ENCODE measurements around the gene COL16A1. TPM values are rescaled to one million over a fixed set of nuclear protein-coding genes. Genes with fewer than 3 reads are reported as not detected.

COL16A1 gene
- total RNA-seq, 2 experiments from 2014 or later = not detected

DNA sequence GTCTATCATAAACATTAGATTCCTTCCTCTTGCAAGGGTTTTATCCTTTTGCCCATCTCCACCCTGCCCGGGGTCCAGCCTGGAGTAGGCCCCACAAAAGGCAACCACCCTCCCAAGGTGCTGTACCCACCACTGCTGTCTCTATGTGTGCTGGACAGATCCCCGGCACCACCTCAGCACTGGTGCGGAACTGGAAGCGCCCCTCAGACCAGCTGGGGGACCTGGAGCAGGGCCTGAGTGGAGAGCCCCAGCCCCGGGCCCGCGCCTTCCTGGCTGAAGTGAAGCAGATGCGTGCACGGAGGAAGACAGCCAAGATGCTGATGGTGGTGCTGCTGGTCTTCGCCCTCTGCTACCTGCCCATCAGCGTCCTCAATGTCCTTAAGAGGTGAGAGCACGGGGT, 80.5 kb downstream of the COL16A1 start:
- H3K27ac Mint-ChIP-seq = no peak overlapping the region
- no peaks in the 10 kb centered on the region for H3K36me3 Mint-ChIP-seq
- no peak overlapping the region for H3K4me3 Mint-ChIP-seq
- DNase-seq = no peak
- peaks cover 18% of the 10 kb centered on the region for H3K4me1 Mint-ChIP-seq
- ATAC-seq = no peak
- no peaks in the 10 kb centered on the region for H3K9me3 Mint-ChIP-seq (ENCODE audit: low read depth)
- CTCF ChIA-PET = no interaction called here
- H3K27me3 Mint-ChIP-seq = peaks cover 6% of the 10 kb centered on the region

DNA sequence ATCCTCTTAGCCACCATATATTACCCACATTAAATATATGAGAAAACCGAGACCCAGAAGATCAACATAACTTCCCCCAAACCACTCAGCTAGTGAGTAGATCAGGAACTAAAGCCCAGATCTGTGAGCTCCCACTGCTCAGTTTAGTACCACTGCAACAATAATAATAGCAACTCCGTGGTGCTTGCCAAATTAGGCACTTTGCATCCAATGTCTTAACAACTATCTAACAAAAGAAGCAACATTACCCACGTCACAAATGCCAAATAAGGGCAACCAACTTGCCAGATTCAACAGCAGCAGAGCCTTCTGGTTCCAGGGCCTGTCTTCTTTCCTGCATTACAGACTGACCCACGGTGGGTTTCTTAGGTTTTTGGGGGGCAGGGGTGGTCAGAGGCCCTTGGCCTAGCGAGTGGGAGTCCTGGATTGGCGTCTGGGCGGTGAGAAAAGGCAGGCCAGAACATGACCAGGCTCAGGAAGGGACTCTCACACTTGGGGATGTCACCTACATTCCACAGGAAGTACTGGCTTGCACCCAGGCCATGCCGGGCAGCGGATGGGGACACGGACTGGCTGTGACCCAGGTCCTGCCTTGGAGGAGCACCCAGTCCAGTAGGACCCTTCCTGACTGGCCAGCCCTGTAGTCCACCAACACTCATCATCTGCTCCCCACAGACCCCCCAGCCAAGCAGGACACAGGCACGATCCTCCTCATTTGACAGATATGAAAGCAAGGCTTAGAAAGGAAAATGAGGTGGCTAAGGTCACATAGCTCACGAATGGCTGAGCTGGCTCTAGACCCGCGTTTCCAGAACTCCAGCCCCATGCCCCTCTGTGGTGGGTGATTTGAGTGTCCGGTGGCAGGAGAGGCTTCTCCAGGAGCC, 81.7 kb downstream of the COL16A1 start:
- CTCF ChIA-PET = interaction anchor here (1.2 kb wide), 1 partner anchor 58 kb away, joined by 4 read pairs; no protein-coding TSS in a partner anchor
- DNase-seq = no peak
- H3K4me3 Mint-ChIP-seq = no peak overlapping the region
- no peaks in the 10 kb centered on the region for H3K9me3 Mint-ChIP-seq (ENCODE audit: low read depth)
- no peak overlapping the region for H3K27ac Mint-ChIP-seq
- H3K4me1 Mint-ChIP-seq = peaks cover 20% of the 10 kb centered on the region
- no peaks in the 10 kb centered on the region for H3K36me3 Mint-ChIP-seq
- no peak for ATAC-seq
- peaks cover 11% of the 10 kb centered on the region for H3K27me3 Mint-ChIP-seq

DNA sequence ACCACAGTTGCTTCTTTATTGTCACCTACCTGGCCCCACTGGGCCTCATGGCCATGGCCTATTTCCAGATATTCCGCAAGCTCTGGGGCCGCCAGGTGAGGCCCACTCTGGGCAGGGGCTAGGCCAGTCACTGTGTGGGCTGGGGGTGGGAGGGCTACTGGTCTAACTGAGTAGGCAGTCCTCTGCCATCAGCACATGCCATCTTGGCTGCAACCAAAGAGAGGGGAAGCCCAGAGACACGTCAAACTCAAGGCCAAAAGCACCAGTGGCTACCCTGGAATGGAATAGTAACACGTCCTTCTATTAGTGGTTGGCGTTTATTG, 82.4 kb downstream of the COL16A1 start:
- Mint-ChIP-seq H3K4me1 (peaks cover 20% of the 10 kb centered on the region), H3K27me3 (peaks cover 17% of the 10 kb centered on the region), H3K9me3 (ENCODE audit: low read depth) (no peaks in the 10 kb centered on the region), H3K36me3 (no peaks in the 10 kb centered on the region), H3K4me3 (no peak overlapping the region), H3K27ac (no peak overlapping the region)
- ATAC-seq (no peak), DNase-seq (no peak)
- CTCF ChIA-PET = interaction anchor here (1.2 kb wide), 1 partner anchor 58 kb away, joined by 4 read pairs; no protein-coding TSS in a partner anchor

DNA sequence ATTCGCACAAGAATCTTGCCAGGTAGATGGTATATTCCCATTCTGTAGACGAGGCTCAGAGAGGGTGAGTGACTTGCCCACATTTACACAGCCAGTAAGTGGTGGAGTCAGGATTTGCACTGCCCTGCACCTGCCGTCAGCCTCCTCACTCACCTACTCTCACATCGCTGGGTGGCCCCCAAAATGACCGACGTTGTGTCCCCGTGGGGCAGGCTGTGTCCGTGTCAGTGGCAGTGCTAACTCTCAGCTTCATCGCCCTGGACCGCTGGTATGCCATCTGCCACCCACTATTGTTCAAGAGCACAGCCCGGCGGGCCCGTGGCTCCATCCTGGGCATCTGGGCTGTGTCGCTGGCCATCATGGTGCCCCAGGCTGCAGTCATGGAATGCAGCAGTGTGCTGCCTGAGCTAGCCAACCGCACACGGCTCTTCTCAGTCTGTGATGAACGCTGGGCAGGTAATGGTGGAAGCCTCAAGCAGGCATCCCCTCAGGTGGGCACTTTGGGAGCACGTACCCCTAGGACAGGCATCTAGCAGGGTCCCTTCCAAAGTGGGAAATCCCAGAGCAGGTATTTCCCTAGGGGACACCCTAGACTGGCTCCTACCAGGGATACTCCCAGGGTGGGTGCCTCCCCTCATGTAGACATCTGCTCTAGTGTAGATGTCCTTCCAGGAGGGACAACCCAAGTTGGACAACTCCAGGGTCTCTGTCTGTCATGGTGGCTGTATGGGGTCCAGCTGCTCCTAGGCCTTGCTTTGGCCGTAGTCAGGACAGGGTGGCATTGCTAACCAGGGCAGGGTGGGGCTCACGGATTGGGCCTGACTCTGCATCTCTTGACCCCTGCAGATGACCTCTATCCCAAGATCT, 83.0 kb downstream of the COL16A1 start:
- no peak overlapping the region for H3K27ac Mint-ChIP-seq
- H3K36me3 Mint-ChIP-seq = no peaks in the 10 kb centered on the region
- no peaks in the 10 kb centered on the region for H3K9me3 Mint-ChIP-seq (ENCODE audit: low read depth)
- CTCF ChIA-PET = interaction anchor here (1.2 kb wide), 1 partner anchor 57 kb away, joined by 4 read pairs; no protein-coding TSS in a partner anchor
- ATAC-seq = no peak
- no peak overlapping the region for H3K4me3 Mint-ChIP-seq
- DNase-seq = no peak
- peaks cover 22% of the 10 kb centered on the region for H3K27me3 Mint-ChIP-seq
- peaks cover 20% of the 10 kb centered on the region for H3K4me1 Mint-ChIP-seq

DNA sequence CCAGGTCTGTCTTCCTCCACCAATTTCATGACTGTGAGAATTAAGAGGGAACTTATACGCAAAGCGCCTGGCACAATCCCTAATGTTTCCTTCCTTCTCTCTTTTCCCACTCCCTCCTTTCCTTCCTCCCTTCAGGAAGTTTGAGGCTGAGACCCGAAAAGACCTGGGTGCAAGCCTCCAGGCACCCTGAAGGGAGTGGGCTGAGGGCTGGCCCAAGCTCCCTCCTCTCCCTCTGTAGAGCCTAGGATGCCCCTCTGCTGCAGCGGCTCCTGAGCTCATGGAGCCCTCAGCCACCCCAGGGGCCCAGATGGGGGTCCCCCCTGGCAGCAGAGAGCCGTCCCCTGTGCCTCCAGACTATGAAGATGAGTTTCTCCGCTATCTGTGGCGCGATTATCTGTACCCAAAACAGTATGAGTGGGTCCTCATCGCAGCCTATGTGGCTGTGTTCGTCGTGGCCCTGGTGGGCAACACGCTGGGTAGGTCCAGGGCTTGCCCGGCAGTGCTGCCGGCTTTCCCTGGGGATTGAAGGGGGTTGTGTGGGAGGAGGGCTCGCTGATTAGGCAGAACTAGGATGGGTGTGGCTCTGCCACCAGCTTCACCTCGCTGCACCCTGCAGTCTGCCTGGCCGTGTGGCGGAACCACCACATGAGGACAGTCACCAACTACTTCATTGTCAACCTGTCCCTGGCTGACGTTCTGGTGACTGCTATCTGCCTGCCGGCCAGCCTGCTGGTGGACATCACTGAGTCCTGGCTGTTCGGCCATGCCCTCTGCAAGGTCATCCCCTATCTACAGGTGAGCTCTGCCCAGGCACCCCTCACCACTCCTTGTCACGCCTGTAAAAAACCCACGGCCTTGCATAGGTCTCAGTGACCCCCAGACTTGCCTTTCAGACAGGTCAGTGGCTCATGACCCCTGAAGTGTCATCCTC, 84.6 kb downstream of the COL16A1 start:
- H3K4me3 Mint-ChIP-seq = no peak overlapping the region
- peaks cover 27% of the 10 kb centered on the region for H3K27me3 Mint-ChIP-seq
- CTCF ChIA-PET = interaction anchor here (1.0 to 2.6 kb wide), 18 partner anchors 8 to 170 kb away, joined by 3 to 19 read pairs (median 6); partner anchors contain the start of gene PEF1
- no peaks in the 10 kb centered on the region for H3K9me3 Mint-ChIP-seq (ENCODE audit: low read depth)
- H3K36me3 Mint-ChIP-seq = no peaks in the 10 kb centered on the region
- ATAC-seq (no peak), DNase-seq (no peak)
- peaks cover 13% of the 10 kb centered on the region for H3K4me1 Mint-ChIP-seq
- H3K27ac Mint-ChIP-seq = peak overlapping the region; percentile 12

DNA sequence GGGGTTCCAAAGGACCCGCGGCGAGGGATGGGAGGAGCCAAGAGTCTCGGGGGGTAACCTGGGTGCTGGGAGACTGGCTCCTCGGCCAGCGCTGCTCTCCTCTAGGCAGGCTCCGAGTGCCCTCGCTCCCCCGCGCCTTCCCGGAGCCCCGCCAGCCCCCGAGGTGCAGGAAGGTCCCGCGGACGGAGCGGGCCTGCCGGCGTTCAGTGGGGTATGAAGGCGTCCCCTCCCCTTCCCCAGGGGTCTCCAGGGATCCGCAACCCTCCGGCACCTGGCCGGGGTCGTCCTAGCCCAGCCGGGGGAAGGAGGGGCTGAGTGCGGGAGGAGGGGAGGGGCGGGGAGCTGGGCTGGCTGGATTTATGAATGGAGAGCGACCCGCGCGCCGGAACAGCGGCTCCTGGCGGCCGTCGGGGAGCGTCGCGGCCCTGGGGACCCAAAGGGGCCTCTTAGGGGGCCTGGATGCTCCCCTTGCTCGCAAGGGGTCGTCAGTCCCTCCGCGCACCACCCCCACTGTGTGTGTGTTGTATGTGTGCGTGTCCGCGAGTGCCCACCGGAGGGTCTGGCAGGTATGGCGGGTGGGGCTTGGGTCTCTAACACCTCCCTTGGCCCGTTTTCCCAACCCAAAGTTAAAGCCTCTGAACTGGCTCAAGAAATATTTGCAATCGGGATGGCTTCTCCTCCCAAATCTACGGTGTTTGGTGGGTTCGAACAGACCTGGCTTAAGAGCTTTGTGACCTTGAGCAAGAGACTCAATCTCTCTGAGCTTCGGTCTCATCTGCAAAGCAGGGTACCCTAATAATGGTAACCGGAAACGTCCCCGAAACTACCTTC, 85.7 kb downstream of the COL16A1 start:
- no peaks in the 10 kb centered on the region for H3K36me3 Mint-ChIP-seq
- peak; percentile 72 for ATAC-seq

DNA sequence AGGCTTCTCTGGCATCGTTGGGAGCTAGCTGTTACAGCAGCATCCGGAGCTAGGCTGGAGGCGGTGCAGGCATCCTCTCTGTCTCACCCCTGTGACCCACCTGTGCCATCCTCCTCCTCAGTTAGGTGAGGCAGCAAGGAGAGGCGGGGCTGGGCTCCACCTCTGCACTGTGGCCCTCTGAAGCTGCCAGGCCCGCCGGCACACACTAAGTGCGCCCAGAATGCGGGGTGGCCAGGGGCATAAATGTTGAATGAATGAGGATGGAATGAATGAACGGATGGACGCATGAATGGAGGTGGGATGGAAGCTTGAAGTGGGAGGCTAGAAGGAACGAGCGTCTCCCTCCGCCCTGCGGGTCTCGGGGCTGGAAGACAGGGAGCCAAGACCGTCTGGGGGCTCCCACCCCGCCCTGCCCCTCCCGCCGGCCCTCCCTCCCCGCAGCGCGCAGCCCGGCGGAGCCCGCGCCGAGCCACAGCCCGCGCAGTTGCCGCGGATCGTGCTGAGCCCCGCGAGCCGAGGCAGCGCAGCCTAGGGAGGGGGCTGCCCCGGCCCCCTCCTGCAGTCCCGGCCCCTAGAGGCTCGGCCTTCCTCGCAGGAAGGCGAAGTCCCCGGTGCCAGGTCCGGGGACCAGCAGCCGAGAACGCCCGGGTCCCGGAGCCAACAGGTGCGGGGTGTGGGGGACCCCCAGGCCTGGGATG, 86.5 kb downstream of the COL16A1 start, which contains the start of gene HCRTR1:
Gene HCRTR1, plus strand, starts transcription at position 472 of the 698 bp plus-strand sequence. CDS start 1,504 bp downstream, outside the sequence.
- Mint-ChIP-seq H3K4me1 (peaks cover 7% of the 10 kb centered on the region), H3K36me3 (no peaks in the 10 kb centered on the region), H3K27ac (no peak within 1 kb of the TSS), H3K9me3 (ENCODE audit: low read depth) (no peaks in the 10 kb centered on the region), H3K27me3 (peaks cover 27% of the 10 kb centered on the region), H3K4me3 (no peak within 1 kb of the TSS)
- CTCF ChIA-PET = interaction anchor here (0.6 to 2.6 kb wide), 25 partner anchors 9 to 172 kb away, joined by 3 to 19 read pairs (median 4); partner anchors contain the start of gene PEF1
- ATAC-seq (no peak), DNase-seq (no peak)

More for the DNA sequence above, 85.7 kb downstream of the COL16A1 start:
- CTCF ChIA-PET = interaction anchor here (0.9 to 2.6 kb wide), 24 partner anchors 9 to 171 kb away, joined by 3 to 19 read pairs (median 4); partner anchors contain the start of gene PEF1
- no peak overlapping the region for H3K27ac Mint-ChIP-seq
- peak; percentile 53 for DNase-seq
- no peak overlapping the region for H3K4me3 Mint-ChIP-seq
- peaks cover 27% of the 10 kb centered on the region for H3K27me3 Mint-ChIP-seq
- H3K4me1 Mint-ChIP-seq = peaks cover 7% of the 10 kb centered on the region
- no peaks in the 10 kb centered on the region for H3K9me3 Mint-ChIP-seq (ENCODE audit: low read depth)

DNA sequence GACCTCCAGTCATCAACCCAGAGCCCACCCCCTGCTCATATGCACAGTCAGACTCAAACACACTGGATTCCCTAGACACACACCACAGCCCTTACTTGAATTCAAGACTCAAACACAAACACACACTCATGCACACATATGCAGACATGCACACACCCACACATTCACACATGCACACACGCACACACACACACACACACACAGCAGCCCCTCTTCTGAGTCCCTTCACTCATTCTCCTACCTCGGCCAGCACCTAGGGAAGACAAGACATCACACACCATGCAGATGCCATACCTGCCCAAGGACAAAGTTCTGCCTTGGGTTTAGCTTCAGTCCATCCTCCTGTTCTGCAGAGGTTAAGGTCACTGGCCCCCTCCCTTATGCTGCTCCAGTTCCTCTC, 87.9 kb downstream of the COL16A1 start:
- Mint-ChIP-seq H3K4me1 (peaks cover 10% of the 10 kb centered on the region), H3K36me3 (no peaks in the 10 kb centered on the region), H3K27me3 (peaks cover 30% of the 10 kb centered on the region), H3K27ac (no peak overlapping the region), H3K9me3 (ENCODE audit: low read depth) (no peaks in the 10 kb centered on the region), H3K4me3 (no peak overlapping the region)
- ATAC-seq = no peak
- CTCF ChIA-PET = interaction anchor here (1.6 kb wide), 1 partner anchor 13 kb away, joined by 4 read pairs; no protein-coding TSS in a partner anchor
- DNase-seq = no peak

DNA sequence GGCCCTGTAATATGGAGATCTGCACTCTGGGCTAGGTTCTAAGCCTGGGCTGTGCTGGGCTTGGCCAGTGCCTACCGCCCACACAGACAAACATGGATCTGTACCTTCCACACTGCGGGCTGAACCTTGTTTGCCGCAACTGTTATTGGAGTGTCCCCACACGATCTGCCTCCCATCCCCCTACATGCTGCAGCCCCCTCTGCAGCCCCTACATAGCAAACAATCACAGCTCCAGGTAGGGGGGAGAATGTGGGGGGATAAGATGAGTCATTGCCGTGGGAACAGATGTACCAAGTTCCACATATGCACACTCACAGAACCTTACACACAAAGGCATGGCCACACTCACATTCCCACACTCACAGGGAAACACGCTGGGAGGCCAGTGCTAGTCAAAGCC, 88.4 kb downstream of the COL16A1 start:
- no peaks in the 10 kb centered on the region for H3K36me3 Mint-ChIP-seq
- H3K4me1 Mint-ChIP-seq = peaks cover 10% of the 10 kb centered on the region
- CTCF ChIA-PET = no interaction called here
- ATAC-seq (no peak), DNase-seq (no peak)
- no peaks in the 10 kb centered on the region for H3K9me3 Mint-ChIP-seq (ENCODE audit: low read depth)
- H3K27me3 Mint-ChIP-seq = peaks cover 30% of the 10 kb centered on the region
- H3K27ac Mint-ChIP-seq = no peak overlapping the region
- H3K4me3 Mint-ChIP-seq = no peak overlapping the region

DNA sequence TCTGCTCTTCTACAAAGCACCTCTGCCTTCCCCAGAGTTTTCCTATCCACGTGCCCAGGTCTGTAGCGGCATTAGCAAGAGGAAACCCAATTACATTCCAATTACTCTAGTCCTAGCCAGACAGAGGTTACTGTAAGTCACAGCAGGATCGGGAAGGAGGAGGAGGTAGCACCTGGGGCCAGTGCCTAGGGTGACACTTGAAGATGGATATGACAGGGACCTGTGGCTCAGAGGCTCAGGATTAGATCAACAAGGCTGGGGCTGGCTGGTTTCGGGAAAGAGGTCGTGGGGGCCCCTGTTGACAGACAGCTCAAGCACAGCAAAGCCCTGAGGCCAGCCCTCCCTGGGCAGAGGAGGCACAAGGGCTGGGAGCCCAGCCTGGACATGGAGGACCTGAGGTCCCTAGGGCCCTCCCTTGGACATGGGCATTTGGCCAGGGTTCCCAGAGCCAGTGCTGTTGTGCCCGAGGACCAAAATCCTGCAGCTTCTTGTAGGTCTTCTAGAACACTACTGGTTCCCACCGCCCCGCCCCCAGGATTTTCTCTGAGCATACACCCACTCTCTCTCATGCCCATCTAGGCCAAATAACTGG, 89.3 kb downstream of the COL16A1 start:
- Mint-ChIP-seq H3K36me3 (no peaks in the 10 kb centered on the region), H3K27ac (no peak overlapping the region), H3K4me3 (no peak overlapping the region), H3K9me3 (ENCODE audit: low read depth) (no peaks in the 10 kb centered on the region), H3K4me1 (peaks cover 8% of the 10 kb centered on the region), H3K27me3 (peaks cover 30% of the 10 kb centered on the region)
- CTCF ChIA-PET = interaction anchor here (1.2 kb wide), 1 partner anchor 220 kb away, joined by 3 read pairs; no protein-coding TSS in a partner anchor
- DNase-seq (no peak), ATAC-seq (no peak)

DNA sequence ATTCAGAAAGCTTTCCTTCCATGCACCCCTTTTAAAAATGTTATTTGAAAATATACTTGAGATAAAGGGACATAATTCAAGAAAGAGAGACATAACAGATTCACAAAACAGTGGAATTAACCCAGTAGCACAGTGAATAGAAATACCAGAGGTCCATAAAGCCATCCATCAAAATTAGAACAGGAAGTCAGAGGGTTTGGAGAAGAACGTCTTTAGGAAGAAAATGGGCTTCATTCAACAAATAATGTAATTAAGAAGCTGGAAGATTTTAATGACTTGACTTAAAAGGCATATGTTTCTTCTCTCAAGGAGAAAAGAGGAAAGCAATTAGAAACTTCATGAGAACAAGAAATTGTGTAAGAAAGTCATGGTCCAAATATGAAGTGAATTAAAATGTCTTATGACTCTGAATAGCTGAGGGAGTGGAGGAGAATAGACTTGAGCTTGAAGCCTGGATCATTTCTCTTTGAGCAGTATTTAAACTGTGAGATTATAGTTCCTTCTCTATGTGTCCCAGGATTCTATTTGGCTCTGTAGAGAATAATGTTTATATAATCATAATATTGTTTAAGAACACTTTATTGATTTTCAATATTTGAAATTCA, 94.2 kb downstream of the COL16A1 start:
- Mint-ChIP-seq H3K36me3 (peaks cover 2% of the 10 kb centered on the region), H3K4me3 (no peak overlapping the region), H3K27ac (no peak overlapping the region), H3K4me1 (peaks cover 20% of the 10 kb centered on the region), H3K9me3 (ENCODE audit: low read depth) (no peaks in the 10 kb centered on the region), H3K27me3 (peaks cover 10% of the 10 kb centered on the region)
- ATAC-seq (no peak), DNase-seq (no peak)
- CTCF ChIA-PET = interaction anchor here (0.8 to 1.7 kb wide), 3 partner anchors 9 to 60 kb away, joined by 3 to 6 read pairs (median 3); no protein-coding TSS in a partner anchor
